H9 (cell line): ENCODE data around the gene CD46. TPM values are rescaled to one million over a fixed set of nuclear protein-coding genes. Genes with fewer than 3 reads are reported as not detected.

Source experiments
- DNase-seq: peaks from one replicate; pipeline ENCODE4 v3.0.0-alpha.2; 2017
- H2AFZ ChIP-seq: one replicate; pipeline ENCODE4 v1.6.1; 2013; ENCODE audit warnings: mild to moderate bottlenecking, low read length, control low read depth, moderate library complexity
- H2AK5ac ChIP-seq: 2 replicates; pipeline ENCODE4 v1.6.1; 2013; ENCODE audit warnings: low read length, control low read depth, mixed read lengths; ENCODE audit not compliant: insufficient read length
- H2BK120ac ChIP-seq: one replicate; pipeline ENCODE4 v1.6.1; 2013; ENCODE audit warnings: low read depth, mild to moderate bottlenecking, low read length, control low read depth, inconsistent platforms; ENCODE audit not compliant: poor library complexity, severe bottlenecking
- H2BK12ac ChIP-seq: 2 replicates; pipeline ENCODE4 v1.6.1; 2013; ENCODE audit warnings: low read length, control low read depth, mixed read lengths, low read depth; ENCODE audit not compliant: insufficient read length
- H2BK15ac ChIP-seq: 2 replicates; pipeline ENCODE4 v1.6.1; 2013; ENCODE audit warnings: low read depth, low read length, control low read depth
- H2BK20ac ChIP-seq: one replicate; pipeline ENCODE4 v1.6.1; 2013; ENCODE audit warnings: low read depth, mild to moderate bottlenecking, low read length, control low read depth, inconsistent platforms; ENCODE audit not compliant: poor library complexity, severe bottlenecking
- H2BK5ac ChIP-seq: 2 replicates; pipeline ENCODE4 v1.6.1; 2013; ENCODE audit warnings: low read length, control low read depth, mixed read lengths; ENCODE audit not compliant: insufficient read length
- H3K14ac ChIP-seq: 2 replicates; pipeline ENCODE4 v1.6.1; 2013; ENCODE audit warnings: low read length, control low read depth; ENCODE audit not compliant: insufficient read depth
- H3K18ac ChIP-seq: 2 replicates; pipeline ENCODE4 v1.6.1; 2013; ENCODE audit warnings: low read depth, mild to moderate bottlenecking, mixed read lengths, low read length, control low read depth; ENCODE audit not compliant: insufficient read length
- H3K23ac ChIP-seq: 2 replicates; pipeline ENCODE4 v1.6.1; 2013; ENCODE audit warnings: low read length, control low read depth, mixed read lengths, low read depth; ENCODE audit not compliant: insufficient read length
- H3K23me2 ChIP-seq: 2 replicates; pipeline ENCODE4 v1.6.1; 2013; ENCODE audit warnings: low read depth, mild to moderate bottlenecking, mixed read lengths, low read length, control low read depth; ENCODE audit not compliant: insufficient read length, poor library complexity, severe bottlenecking
- H3K27ac ChIP-seq: 2 replicates; pipeline ENCODE4 v1.5.1; 2013; ENCODE audit warnings: low read length, control low read depth, mixed read lengths, low read depth; ENCODE audit not compliant: insufficient read length
- H3K27me3 ChIP-seq: 2 replicates; pipeline ENCODE4 v1.6.1; 2013; ENCODE audit warnings: low read length, control low read depth, inconsistent platforms; ENCODE audit not compliant: insufficient read depth
- H3K4ac ChIP-seq: 2 replicates; pipeline ENCODE4 v1.6.1; 2013; ENCODE audit warnings: low read depth, mild to moderate bottlenecking, control low read depth, inconsistent platforms, low read length, moderate library complexity
- H3K4me1 ChIP-seq: 2 replicates; pipeline ENCODE4 v1.6.1; 2013; ENCODE audit warnings: low read length, control low read depth, inconsistent platforms; ENCODE audit not compliant: insufficient read depth
- H3K4me2 ChIP-seq: 2 replicates; pipeline ENCODE4 v1.6.1; 2013; ENCODE audit warnings: low read length, control low read depth, mixed read lengths; ENCODE audit not compliant: insufficient read length, insufficient read depth
- H3K56ac ChIP-seq: 2 replicates; pipeline ENCODE4 v1.6.1; 2013; ENCODE audit warnings: low read depth, mild to moderate bottlenecking, mixed read lengths, low read length, control low read depth; ENCODE audit not compliant: insufficient read length
- H3K79me1 ChIP-seq: 2 replicates; pipeline ENCODE4 v1.6.1; 2013; ENCODE audit warnings: low read depth, mild to moderate bottlenecking, moderate library complexity, low read length, control low read depth, inconsistent platforms; ENCODE audit not compliant: insufficient read depth, poor library complexity, severe bottlenecking
- H3K79me2 ChIP-seq: 2 replicates; pipeline ENCODE4 v1.6.1; 2013; ENCODE audit warnings: low read length, control low read depth, inconsistent platforms; ENCODE audit not compliant: insufficient read depth
- H3K9ac ChIP-seq: 2 replicates; pipeline ENCODE4 v1.6.1; 2013; ENCODE audit warnings: low read length, control low read depth, mixed read lengths; ENCODE audit not compliant: insufficient read length; ENCODE audit errors: extremely low read depth
- H3K9me3 ChIP-seq: one replicate; pipeline ENCODE4 v1.6.1; 2013; ENCODE audit warnings: low read depth, low read length, inconsistent platforms; ENCODE audit not compliant: control insufficient read depth
- H3T11ph ChIP-seq: one replicate; pipeline ENCODE4 v1.6.1; 2013; ENCODE audit warnings: mild to moderate bottlenecking, low read length, control low read depth, inconsistent platforms
- H4K20me1 ChIP-seq: one replicate; pipeline ENCODE4 v1.6.1; 2013; ENCODE audit not compliant: control insufficient read depth, insufficient read length, insufficient read depth
- H4K5ac ChIP-seq: 2 replicates; pipeline ENCODE4 v1.6.1; 2013; ENCODE audit warnings: low read depth, mild to moderate bottlenecking, mixed read lengths, low read length, control low read depth; ENCODE audit not compliant: insufficient read length
- H4K8ac ChIP-seq: replicated peaks from 2 replicates; pipeline ENCODE4 v1.6.1; 2013; ENCODE audit warnings: low read length, control low read depth, mixed read lengths, low read depth; ENCODE audit not compliant: insufficient read length
- H4K91ac ChIP-seq: 2 replicates; pipeline ENCODE4 v1.6.1; 2013; ENCODE audit warnings: low read depth, mild to moderate bottlenecking, moderate library complexity, mixed read lengths, low read length, control low read depth; ENCODE audit not compliant: insufficient read length
- H3K27ac Mint-ChIP-seq, 3 experiments: 2 replicates in 2 of 3; 3 replicates in 1 of 3; pipeline ENCODE4 v1.8.0; 2020 to 2021; ENCODE audit warnings: mixed read lengths in 3 of 3, mild to moderate bottlenecking in 1 of 3, moderate library complexity in 1 of 3
- H3K27me3 Mint-ChIP-seq: 2 replicates; pipeline ENCODE4 v1.8.0; 2021; ENCODE audit warnings: low read depth, mild to moderate bottlenecking, moderate library complexity, mixed read lengths
- H3K36me3 Mint-ChIP-seq, 3 experiments: 2 replicates in 2 of 3; 3 replicates in 1 of 3; pipeline ENCODE4 v1.8.0; 2020 to 2021; ENCODE audit warnings: low read depth in 3 of 3, mixed read lengths in 3 of 3; ENCODE audit not compliant: insufficient read depth in 1 of 3
- H3K4me1 Mint-ChIP-seq, 2 experiments: 2 replicates each; pipeline ENCODE4 v1.8.0; 2020; ENCODE audit warnings: mixed read lengths in 2 of 2
- H3K4me3 Mint-ChIP-seq, 2 experiments: 2 replicates in 1 of 2; 3 replicates in 1 of 2; pipeline ENCODE4 v1.8.0; 2020 to 2021; ENCODE audit warnings: mild to moderate bottlenecking in 2 of 2, mixed read lengths in 2 of 2, moderate library complexity in 1 of 2
- H3K9me3 Mint-ChIP-seq, 2 experiments: 2 replicates in 1 of 2; 3 replicates in 1 of 2; pipeline ENCODE4 v1.8.0; 2020; ENCODE audit warnings: mild to moderate bottlenecking in 2 of 2, mixed read lengths in 2 of 2, moderate library complexity in 1 of 2
- CTCF ChIP-seq: fragments of 200-600 bp; sonication (generic); conservative IDR thresholded peaks from 3 replicates; pipeline ENCODE4 v1.8.0; 2021; ENCODE audit warnings: antibody characterized with exemption, mild to moderate bottlenecking
- WGBS: extraction: QIAGEN DNeasy Blood & Tissue Kit; methylation state at CpG from one replicate; pipeline ENCODE4 v1.1.7; 2013; ENCODE audit warnings: missing lambda C conversion rate, low lambda C conversion rate, mixed read lengths; ENCODE audit not compliant: insufficient read length; ENCODE audit errors: extremely low coverage; 5-methylcytosine and 5-hydroxymethylcytosine counted together
- total RNA-seq: library from RNA; stranded (reverse); gene quantifications from 2 replicates; pipeline ENCODE4 v1.2.1, GENCODE V29; 2021

Gene CD46
- total RNA-seq, 1 experiment from 2014 or later = 89.2 TPM

- Histone ChIP-seq H2AK5ac (no peak overlapping the region), H2BK15ac (no peak overlapping the region), H4K91ac (no peak overlapping the region), H2BK20ac (no peak overlapping the region), H3K4ac (no peak overlapping the region), H3K14ac (no peak overlapping the region), H4K8ac (no peak overlapping the region), H3K79me1 (no peaks in the 10 kb centered on the region), H3K27me3 (no peaks in the 10 kb centered on the region), H2BK12ac (no peak overlapping the region), H3K79me2 (no peaks in the 10 kb centered on the region), H3K56ac (no peak overlapping the region), H3K18ac (no peak overlapping the region), H3K23me2 (no peaks in the 10 kb centered on the region), H3K23ac (no peak overlapping the region), H3K9me3 (no peaks in the 10 kb centered on the region), H4K20me1 (no peaks in the 10 kb centered on the region), H2AFZ (no peak overlapping the region), H3T11ph (no peak overlapping the region), H2BK120ac (no peak overlapping the region), H3K4me2 (no peak overlapping the region), H3K4me1 (no peaks in the 10 kb centered on the region), H4K5ac (no peak overlapping the region), H3K27ac (no peak overlapping the region), H3K9ac (no peak overlapping the region), H2BK5ac (no peak overlapping the region)
- TF ChIP-seq CTCF = no peak
- H3K27ac Mint-ChIP-seq = no peak overlapping the region
- H3K4me3 Mint-ChIP-seq = no peak overlapping the region
- DNase-seq = no peak
- no peaks in the 10 kb centered on the region for H3K9me3 Mint-ChIP-seq
- H3K4me1 Mint-ChIP-seq = peaks cover 11 to 24% of the 10 kb centered on the region in 2 experiments
- no peaks in the 10 kb centered on the region for H3K27me3 Mint-ChIP-seq
- WGBS = no CpG with 5 or more reads among the region's 5 CpGs
- no peaks in the 10 kb centered on the region; a peak in 1 of 7 replicates for H3K36me3 Mint-ChIP-seq
These were observed 54.1 kb downstream of the CD46 start for GRCh38 chr1:207805841-207806421.
